K562 (cell line): ENCODE measurements around the gene FOSL2. TPM values are rescaled to one million over a fixed set of nuclear protein-coding genes. Genes with fewer than 3 reads are reported as not detected.

Experiments
- ARID1B ChIP-seq: fragments of 450-650 bp; IDR thresholded peaks from 2 replicates; pipeline ENCODE4 v1.6.1; 2016; ENCODE audit warnings: antibody characterized with exemption, mild to moderate bottlenecking, inconsistent platforms
- BRF1 ChIP-seq: IDR thresholded peaks from 3 replicates; pipeline ENCODE4 v1.6.1; 2011; ENCODE audit warnings: borderline replicate concordance, mild to moderate bottlenecking; ENCODE audit not compliant: insufficient read length; ENCODE audit errors: extremely low read depth
- CHD1 ChIP-seq: fragments of 200-600 bp; sonication (generic); IDR thresholded peaks from one replicate; pipeline ENCODE4 v1.6.1; 2012; ENCODE audit warnings: mild to moderate bottlenecking, moderate library complexity, low read length, inconsistent platforms
- GATAD2B ChIP-seq: fragments of 450-650 bp; IDR thresholded peaks from 2 replicates; pipeline ENCODE4 v1.6.1; 2017; ENCODE audit warnings: mild to moderate bottlenecking, borderline replicate concordance
- KDM1A ChIP-seq, 2 experiments: fragments of 450-650 bp; IDR thresholded peaks; 2 replicates each; pipeline ENCODE4 v1.6.1; 2016; ENCODE audit warnings: mild to moderate bottlenecking in 2 of 2
- LEF1 ChIP-seq: fragments of 450-650 bp; IDR thresholded peaks from 2 replicates; pipeline ENCODE4 v1.6.1; 2016; ENCODE audit warnings: mild to moderate bottlenecking
- MAZ ChIP-seq, 2 experiments: fragments of 450-650 bp in 1 of 2; sonication (generic) in 1 of 2; formaldehyde crosslinking; IDR thresholded peaks in 1 of 2; conservative IDR thresholded peaks in 1 of 2; 2 replicates each; pipeline versions ENCODE4 v1.4.0 to v1.5.0; 2020; ENCODE audit warnings: mild to moderate bottlenecking in 1 of 2, missing genetic modification reagents in 1 of 2
- NBN ChIP-seq: fragments of 450-650 bp; IDR thresholded peaks from 2 replicates; pipeline ENCODE4 v1.6.1; 2016; ENCODE audit warnings: low read depth, mild to moderate bottlenecking
- NR2C2 ChIP-seq, 2 experiments: fragments of 200-800 bp in 1 of 2; sonication (Bioruptor generic) in 1 of 2; sonication (generic) in 1 of 2; formaldehyde crosslinking in 1 of 2; IDR thresholded peaks; 2 replicates each; pipeline versions ENCODE4 v1.6.1 to v1.8.0; 2016 to 2022; ENCODE audit warnings: mild to moderate bottlenecking in 1 of 2, missing compliant biosample characterization in 1 of 2, missing genetic modification characterization in 1 of 2, missing genetic modification reagents in 1 of 2
- RBM22 ChIP-seq: fragments of 200-400 bp; formaldehyde crosslinking; IDR thresholded peaks from 2 replicates; pipeline ENCODE4 v1.6.1; 2018; ENCODE audit warnings: low read length, low read depth; ENCODE audit not compliant: poor library complexity, severe bottlenecking
- U2AF2 ChIP-seq: fragments of 200-400 bp; formaldehyde crosslinking; optimal IDR thresholded peaks from 2 replicates; pipeline ENCODE3; 2017; ENCODE audit warnings: low read depth, mild to moderate bottlenecking, low read length
- ZNF134 ChIP-seq: fragments of 250-450 bp; sonication (Bioruptor Pico); conservative IDR thresholded peaks from 2 replicates; pipeline ENCODE4 v1.4.0; 2020
- polyA plus RNA-seq, 8 experiments: library from polyadenylated mRNA; depleted of rRNA in 4 of 8; stranded (reverse) in 5 of 8; unstranded in 3 of 8; fragments of >200 nt; fragmentation: Nextera tagmentation in 2 of 8; fragmentation: Illumina TruSeq in 1 of 8; extraction: Ambion mirVana in 2 of 8; extraction: Trizol in 1 of 8; gene quantifications; 2 replicates each; pipeline versions ENCODE4 v1.2.1 to v1.2.3, GENCODE V29; 2011 to 2014; ENCODE audit warnings: inconsistent platforms in 1 of 8, missing spikeins in 1 of 8
- total RNA-seq, 7 experiments: library from RNA; depleted of rRNA in 6 of 7; stranded (reverse); fragments of >200 nt in 6 of 7; fragmentation: Illumina TruSeq in 2 of 7; extraction: Trizol in 2 of 7; gene quantifications; 2 replicates each; pipeline versions ENCODE4 v1.2.1 to v1.2.3, GENCODE V29; 2011 to 2021; ENCODE audit warnings: low replicate concordance in 1 of 7
- TF ChIP-seq, protein P1 (sequence below): fragments of 450-650 bp; IDR thresholded peaks from 2 replicates; pipeline ENCODE4 v1.6.1; 2018; ENCODE audit not compliant: partially characterized antibody
- TF ChIP-seq, protein P2 (sequence below): fragments of 250-450 bp; sonication (Bioruptor Pico); IDR thresholded peaks from 2 replicates; pipeline ENCODE4 v1.4.0; 2020
- TF ChIP-seq, protein P3 (sequence below): fragments of 200-800 bp; sonication (Bioruptor generic); IDR thresholded peaks from 2 replicates; pipeline ENCODE4 v1.6.1; 2017; ENCODE audit warnings: missing genetic modification characterization, missing compliant biosample characterization

The FOSL2 gene
- total and polyA plus RNA-seq, 9 of the 15 experiments (the other 6 are each of a cell fraction or from before 2014, with no cell fraction given): 0.04 to 2.9 (median 0.80) TPM

DNA sequence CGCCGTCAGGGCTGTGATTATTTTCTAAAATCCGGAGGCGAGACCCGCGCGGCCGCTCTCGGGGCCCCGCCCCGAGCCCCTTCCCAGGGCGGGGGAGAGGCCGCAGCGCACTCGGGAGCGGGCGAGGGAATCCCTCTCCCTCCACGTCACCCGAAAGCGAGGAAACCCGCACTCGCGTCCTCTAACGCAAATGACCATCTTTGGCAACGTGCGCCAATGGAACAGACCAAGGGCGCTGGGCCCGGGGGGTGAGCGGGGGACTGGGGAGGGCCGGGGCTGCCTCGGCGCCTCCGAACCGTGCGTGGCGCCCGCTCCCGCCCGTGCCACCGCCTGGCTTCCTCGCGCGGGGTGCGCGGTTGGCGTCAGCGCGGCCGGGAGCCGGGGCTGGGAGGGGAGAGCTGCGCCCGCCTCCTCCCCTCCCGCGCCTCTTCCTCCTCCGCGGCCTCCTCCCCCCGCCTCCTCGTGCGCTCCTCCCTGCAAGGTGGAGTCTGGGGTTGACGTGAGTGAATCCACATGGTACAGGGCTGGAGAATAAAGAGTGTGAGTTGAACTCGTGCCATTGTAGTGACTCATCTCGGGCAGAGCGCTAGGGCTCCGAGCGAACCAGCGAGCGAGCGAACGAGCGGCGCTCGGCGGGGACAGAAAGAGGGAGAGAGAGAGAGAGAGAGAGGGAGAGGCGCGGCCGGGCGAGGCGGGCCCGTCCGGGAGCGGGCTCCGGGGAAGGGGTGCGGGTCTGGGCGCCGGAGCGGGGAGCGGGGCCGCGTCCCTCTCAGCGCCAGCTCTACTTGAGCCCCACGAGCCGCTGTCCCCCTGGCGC, at the start of gene FOSL2 (continued):
- TF ChIP-seq, protein P1, sequence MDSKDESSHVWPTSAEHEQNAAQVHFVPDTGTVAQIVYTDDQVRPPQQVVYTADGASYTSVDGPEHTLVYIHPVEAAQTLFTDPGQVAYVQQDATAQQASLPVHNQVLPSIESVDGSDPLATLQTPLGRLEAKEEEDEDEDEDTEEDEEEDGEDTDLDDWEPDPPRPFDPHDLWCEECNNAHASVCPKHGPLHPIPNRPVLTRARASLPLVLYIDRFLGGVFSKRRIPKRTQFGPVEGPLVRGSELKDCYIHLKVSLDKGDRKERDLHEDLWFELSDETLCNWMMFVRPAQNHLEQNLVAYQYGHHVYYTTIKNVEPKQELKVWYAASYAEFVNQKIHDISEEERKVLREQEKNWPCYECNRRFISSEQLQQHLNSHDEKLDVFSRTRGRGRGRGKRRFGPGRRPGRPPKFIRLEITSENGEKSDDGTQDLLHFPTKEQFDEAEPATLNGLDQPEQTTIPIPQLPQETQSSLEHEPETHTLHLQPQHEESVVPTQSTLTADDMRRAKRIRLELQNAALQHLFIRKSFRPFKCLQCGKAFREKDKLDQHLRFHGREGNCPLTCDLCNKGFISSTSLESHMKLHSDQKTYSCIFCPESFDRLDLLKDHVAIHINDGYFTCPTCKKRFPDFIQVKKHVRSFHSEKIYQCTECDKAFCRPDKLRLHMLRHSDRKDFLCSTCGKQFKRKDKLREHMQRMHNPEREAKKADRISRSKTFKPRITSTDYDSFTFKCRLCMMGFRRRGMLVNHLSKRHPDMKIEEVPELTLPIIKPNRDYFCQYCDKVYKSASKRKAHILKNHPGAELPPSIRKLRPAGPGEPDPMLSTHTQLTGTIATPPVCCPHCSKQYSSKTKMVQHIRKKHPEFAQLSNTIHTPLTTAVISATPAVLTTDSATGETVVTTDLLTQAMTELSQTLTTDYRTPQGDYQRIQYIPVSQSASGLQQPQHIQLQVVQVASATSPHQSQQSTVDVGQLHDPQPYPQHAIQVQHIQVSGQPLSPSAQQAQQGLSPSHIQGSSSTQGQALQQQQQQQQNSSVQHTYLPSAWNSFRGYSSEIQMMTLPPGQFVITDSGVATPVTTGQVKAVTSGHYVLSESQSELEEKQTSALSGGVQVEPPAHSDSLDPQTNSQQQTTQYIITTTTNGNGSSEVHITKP: peak; percentile 95
- TF ChIP-seq ARID1B: peak; percentile 58
- no peak for TF ChIP-seq ZNF134 (CRISPR knock-in tag)
- TF ChIP-seq, protein P2, sequence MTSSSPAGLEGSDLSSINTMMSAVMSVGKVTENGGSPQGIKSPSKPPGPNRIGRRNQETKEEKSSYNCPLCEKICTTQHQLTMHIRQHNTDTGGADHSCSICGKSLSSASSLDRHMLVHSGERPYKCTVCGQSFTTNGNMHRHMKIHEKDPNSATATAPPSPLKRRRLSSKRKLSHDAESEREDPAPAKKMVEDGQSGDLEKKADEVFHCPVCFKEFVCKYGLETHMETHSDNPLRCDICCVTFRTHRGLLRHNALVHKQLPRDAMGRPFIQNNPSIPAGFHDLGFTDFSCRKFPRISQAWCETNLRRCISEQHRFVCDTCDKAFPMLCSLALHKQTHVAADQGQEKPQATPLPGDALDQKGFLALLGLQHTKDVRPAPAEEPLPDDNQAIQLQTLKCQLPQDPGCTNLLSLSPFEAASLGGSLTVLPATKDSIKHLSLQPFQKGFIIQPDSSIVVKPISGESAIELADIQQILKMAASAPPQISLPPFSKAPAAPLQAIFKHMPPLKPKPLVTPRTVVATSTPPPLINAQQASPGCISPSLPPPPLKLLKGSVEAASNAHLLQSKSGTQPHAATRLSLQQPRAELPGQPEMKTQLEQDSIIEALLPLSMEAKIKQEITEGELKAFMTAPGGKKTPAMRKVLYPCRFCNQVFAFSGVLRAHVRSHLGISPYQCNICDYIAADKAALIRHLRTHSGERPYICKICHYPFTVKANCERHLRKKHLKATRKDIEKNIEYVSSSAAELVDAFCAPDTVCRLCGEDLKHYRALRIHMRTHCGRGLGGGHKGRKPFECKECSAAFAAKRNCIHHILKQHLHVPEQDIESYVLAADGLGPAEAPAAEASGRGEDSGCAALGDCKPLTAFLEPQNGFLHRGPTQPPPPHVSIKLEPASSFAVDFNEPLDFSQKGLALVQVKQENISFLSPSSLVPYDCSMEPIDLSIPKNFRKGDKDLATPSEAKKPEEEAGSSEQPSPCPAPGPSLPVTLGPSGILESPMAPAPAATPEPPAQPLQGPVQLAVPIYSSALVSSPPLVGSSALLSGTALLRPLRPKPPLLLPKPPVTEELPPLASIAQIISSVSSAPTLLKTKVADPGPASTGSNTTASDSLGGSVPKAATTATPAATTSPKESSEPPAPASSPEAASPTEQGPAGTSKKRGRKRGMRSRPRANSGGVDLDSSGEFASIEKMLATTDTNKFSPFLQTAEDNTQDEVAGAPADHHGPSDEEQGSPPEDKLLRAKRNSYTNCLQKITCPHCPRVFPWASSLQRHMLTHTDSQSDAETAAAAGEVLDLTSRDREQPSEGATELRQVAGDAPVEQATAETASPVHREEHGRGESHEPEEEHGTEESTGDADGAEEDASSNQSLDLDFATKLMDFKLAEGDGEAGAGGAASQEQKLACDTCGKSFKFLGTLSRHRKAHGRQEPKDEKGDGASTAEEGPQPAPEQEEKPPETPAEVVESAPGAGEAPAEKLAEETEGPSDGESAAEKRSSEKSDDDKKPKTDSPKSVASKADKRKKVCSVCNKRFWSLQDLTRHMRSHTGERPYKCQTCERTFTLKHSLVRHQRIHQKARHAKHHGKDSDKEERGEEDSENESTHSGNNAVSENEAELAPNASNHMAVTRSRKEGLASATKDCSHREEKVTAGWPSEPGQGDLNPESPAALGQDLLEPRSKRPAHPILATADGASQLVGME (CRISPR knock-in tag): no peak
- TF ChIP-seq NBN: peak; percentile 57
- peak; percentile 12 for TF ChIP-seq CHD1
- TF ChIP-seq RBM22: no peak
- TF ChIP-seq NR2C2 (CRISPR knock-in tag; IDR thresholded peaks at IDR 0.05): 0 out of 2 replicates have a peak, but pooled peaks have one; percentile 37
- TF ChIP-seq NR2C2 (tag; IDR thresholded peaks at IDR 0.05): peak; percentile 59; the same call in 1 of the 2 replicates
- peak; percentile 47 to 58; a peak in 3 of 4 replicates for TF ChIP-seq KDM1A (IDR thresholded peaks at IDR 0.05)
- TF ChIP-seq LEF1: 0 out of 2 replicates have a peak, but pooled peaks have one; percentile 53
- TF ChIP-seq U2AF2: no peak
- TF ChIP-seq, protein P3, sequence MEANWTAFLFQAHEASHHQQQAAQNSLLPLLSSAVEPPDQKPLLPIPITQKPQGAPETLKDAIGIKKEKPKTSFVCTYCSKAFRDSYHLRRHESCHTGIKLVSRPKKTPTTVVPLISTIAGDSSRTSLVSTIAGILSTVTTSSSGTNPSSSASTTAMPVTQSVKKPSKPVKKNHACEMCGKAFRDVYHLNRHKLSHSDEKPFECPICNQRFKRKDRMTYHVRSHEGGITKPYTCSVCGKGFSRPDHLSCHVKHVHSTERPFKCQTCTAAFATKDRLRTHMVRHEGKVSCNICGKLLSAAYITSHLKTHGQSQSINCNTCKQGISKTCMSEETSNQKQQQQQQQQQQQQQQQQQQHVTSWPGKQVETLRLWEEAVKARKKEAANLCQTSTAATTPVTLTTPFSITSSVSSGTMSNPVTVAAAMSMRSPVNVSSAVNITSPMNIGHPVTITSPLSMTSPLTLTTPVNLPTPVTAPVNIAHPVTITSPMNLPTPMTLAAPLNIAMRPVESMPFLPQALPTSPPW: peak; percentile 97
- peak; percentile 45; the same call in 1 of the 2 replicates for TF ChIP-seq GATAD2B
- TF ChIP-seq MAZ (CRISPR knock-in tag; conservative IDR thresholded peaks at IDR 0.05 in 1 of 2, IDR thresholded peaks at IDR 0.05 in 1 of 2): peak; percentile 81 to 96
- TF ChIP-seq BRF1: no peak
